Measurements from ENCODE around the gene FAM3C.

DNA sequence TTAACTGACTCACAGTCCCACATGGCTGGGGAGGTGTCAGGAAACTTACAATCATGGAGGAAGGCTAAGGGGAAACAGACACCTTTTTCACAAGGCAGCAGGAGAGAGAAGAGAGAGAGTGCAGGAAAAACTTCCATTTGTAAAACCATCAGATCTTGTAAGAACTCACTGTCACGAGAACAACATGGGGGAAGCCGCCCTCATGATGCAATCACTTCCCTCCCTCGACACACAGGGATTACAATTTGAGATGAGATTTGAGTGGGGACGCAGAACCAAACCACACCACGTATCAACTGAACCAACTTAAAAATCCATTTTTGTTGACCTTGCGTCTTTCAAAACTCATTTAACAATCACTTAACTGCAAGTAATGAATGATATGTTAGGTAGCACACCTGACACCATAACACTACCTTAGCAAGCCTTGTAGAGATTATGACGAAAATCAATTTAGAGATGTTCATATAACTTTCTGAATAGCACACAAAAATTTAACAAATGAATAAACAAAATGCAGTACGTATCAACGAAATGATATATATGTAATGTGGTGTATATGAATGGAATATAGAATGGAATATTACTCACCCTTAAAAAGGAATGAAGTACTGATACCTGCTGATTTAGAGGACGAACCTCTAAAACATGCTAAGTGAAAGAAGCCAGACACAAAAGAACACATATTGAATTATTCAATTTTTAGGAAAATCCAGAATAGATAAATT, 3.7 kb downstream of the FAM3C start:
- TF ChIP-seq, protein P1, sequence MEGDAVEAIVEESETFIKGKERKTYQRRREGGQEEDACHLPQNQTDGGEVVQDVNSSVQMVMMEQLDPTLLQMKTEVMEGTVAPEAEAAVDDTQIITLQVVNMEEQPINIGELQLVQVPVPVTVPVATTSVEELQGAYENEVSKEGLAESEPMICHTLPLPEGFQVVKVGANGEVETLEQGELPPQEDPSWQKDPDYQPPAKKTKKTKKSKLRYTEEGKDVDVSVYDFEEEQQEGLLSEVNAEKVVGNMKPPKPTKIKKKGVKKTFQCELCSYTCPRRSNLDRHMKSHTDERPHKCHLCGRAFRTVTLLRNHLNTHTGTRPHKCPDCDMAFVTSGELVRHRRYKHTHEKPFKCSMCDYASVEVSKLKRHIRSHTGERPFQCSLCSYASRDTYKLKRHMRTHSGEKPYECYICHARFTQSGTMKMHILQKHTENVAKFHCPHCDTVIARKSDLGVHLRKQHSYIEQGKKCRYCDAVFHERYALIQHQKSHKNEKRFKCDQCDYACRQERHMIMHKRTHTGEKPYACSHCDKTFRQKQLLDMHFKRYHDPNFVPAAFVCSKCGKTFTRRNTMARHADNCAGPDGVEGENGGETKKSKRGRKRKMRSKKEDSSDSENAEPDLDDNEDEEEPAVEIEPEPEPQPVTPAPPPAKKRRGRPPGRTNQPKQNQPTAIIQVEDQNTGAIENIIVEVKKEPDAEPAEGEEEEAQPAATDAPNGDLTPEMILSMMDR (IDR thresholded peaks at IDR 0.05; ENCODE audit: borderline replicate concordance, extremely low read depth, low read length, poor library complexity, severe bottlenecking), result no peak
- no peak for TF ChIP-seq EZH2 (IDR thresholded peaks at IDR 0.05; ENCODE audit: borderline replicate concordance, low read depth, low read length, severe bottlenecking)

All from DND-41 (cell line).